ENCODE results near the gene RIBC1.
"Not testable (repeated sequence)": the region's sequence is repeated elsewhere in the genome, so short reads cannot be mapped to it uniquely, and the experiment has no call there.

The RIBC1 gene

GRCh38 chrX:53412446-53412845 lies 10.2 kb upstream of the RIBC1 start:
- TF ChIP-seq JUND (IDR thresholded peaks at IDR 0.05; ENCODE audit: low read depth), result no peak
- no peak for DNase-seq (ENCODE audit: low read depth in 1 of 2, low spot score in 1 of 2)

GRCh38 chrX:53420351-53420750 lies 2.3 kb upstream of the RIBC1 start:
- DNase-seq (ENCODE audit: low read depth in 1 of 2, low spot score in 1 of 2); in situ Hi-C loops (cut with HindIII; ENCODE audit: low pct_unique_long_range_greater_than_20kb, low sequenced_read_pairs): not testable (repeated sequence)

More at GRCh38 chrX:53412446-53412845, 10.2 kb upstream of the RIBC1 start:
- in situ Hi-C loops (cut with HindIII; ENCODE audit: low pct_unique_long_range_greater_than_20kb, low sequenced_read_pairs), result no loop called here

GRCh38 chrX:53421125-53421524 lies 1.5 kb upstream of the RIBC1 start:
- TF ChIP-seq JUND (IDR thresholded peaks at IDR 0.05; ENCODE audit: low read depth), result no peak
- in situ Hi-C loops (cut with HindIII; ENCODE audit: low pct_unique_long_range_greater_than_20kb, low sequenced_read_pairs), result no loop called here
- DNase-seq (ENCODE audit: low read depth in 1 of 2, low spot score in 1 of 2), result no peak

- no peak for TF ChIP-seq JUND (IDR thresholded peaks at IDR 0.05; ENCODE audit: low read depth)
- in situ Hi-C loops (cut with HindIII; ENCODE audit: low pct_unique_long_range_greater_than_20kb, low sequenced_read_pairs), result no loop called here
- DNase-seq (ENCODE audit: low read depth in 1 of 2, low spot score in 1 of 2), result peak in 1 of 2 experiments; percentile 9
These were observed 944 bp upstream of the RIBC1 start for GRCh38 chrX:53421772-53422085.

GRCh38 chrX:53422086-53422860 lies 400 bp upstream of the RIBC1 start, which contains the start of gene SMC1A:
TSS of gene SMC1A (minus strand) at chrX:53422654. CDS start at chrX:53422600, 54 bp downstream.
- in situ Hi-C loops (cut with HindIII; ENCODE audit: low pct_unique_long_range_greater_than_20kb, low sequenced_read_pairs), result no loop called here
- DNase-seq (ENCODE audit: low read depth in 1 of 2, low spot score in 1 of 2), result peak; percentile 90 to 98
- TF ChIP-seq JUND (IDR thresholded peaks at IDR 0.05; ENCODE audit: low read depth), result 0 out of 2 replicates have a peak, but pooled peaks have one; percentile 16

- no peak for DNase-seq (ENCODE audit: low read depth in 1 of 2, low spot score in 1 of 2)
- TF ChIP-seq JUND (IDR thresholded peaks at IDR 0.05; ENCODE audit: low read depth), result no peak
- in situ Hi-C loops (cut with HindIII; ENCODE audit: low pct_unique_long_range_greater_than_20kb, low sequenced_read_pairs), result no loop called here
These were observed 7.1 kb downstream of the RIBC1 start for GRCh38 chrX:53429755-53430154.

GRCh38 chrX:53430231-53430630 lies 7.6 kb downstream of the RIBC1 start:
- in situ Hi-C loops (cut with HindIII; ENCODE audit: low pct_unique_long_range_greater_than_20kb, low sequenced_read_pairs), result no loop called here
- no peak for TF ChIP-seq JUND (IDR thresholded peaks at IDR 0.05; ENCODE audit: low read depth)
- DNase-seq (ENCODE audit: low read depth in 1 of 2, low spot score in 1 of 2), result no peak

GRCh38 chrX:53433651-53434639 lies 11.3 kb downstream of the RIBC1 start, which contains the start of gene HSD17B10:
TSS of gene HSD17B10 (minus strand) at chrX:53434370. CDS start at chrX:53434345, 25 bp downstream.
- DNase-seq (ENCODE audit: low read depth in 1 of 2, low spot score in 1 of 2), result peak; percentile 73 to 93
- no peak for TF ChIP-seq JUND (IDR thresholded peaks at IDR 0.05; ENCODE audit: low read depth)
- in situ Hi-C loops (cut with HindIII; ENCODE audit: low pct_unique_long_range_greater_than_20kb, low sequenced_read_pairs), result no loop called here

GRCh38 chrX:53435997-53436396 lies 13.3 kb downstream of the RIBC1 start:
- peak; percentile 38 to 84 for DNase-seq (ENCODE audit: low read depth in 1 of 2, low spot score in 1 of 2)
- in situ Hi-C loops (cut with HindIII; ENCODE audit: low pct_unique_long_range_greater_than_20kb, low sequenced_read_pairs), result no loop called here
- no peak for TF ChIP-seq JUND (IDR thresholded peaks at IDR 0.05; ENCODE audit: low read depth)

- in situ Hi-C loops (cut with HindIII; ENCODE audit: low pct_unique_long_range_greater_than_20kb, low sequenced_read_pairs), result no loop called here
- no peak for TF ChIP-seq JUND (IDR thresholded peaks at IDR 0.05; ENCODE audit: low read depth)
- DNase-seq (ENCODE audit: low read depth in 1 of 2, low spot score in 1 of 2), result no peak
These were observed 14.5 kb downstream of the RIBC1 start for GRCh38 chrX:53437206-53437605.

GRCh38 chrX:53438174-53438831 lies 15.6 kb downstream of the RIBC1 start:
- TF ChIP-seq JUND (IDR thresholded peaks at IDR 0.05; ENCODE audit: low read depth), result no peak
- DNase-seq (ENCODE audit: low read depth in 1 of 2, low spot score in 1 of 2), result no peak
- in situ Hi-C loops (cut with HindIII; ENCODE audit: low pct_unique_long_range_greater_than_20kb, low sequenced_read_pairs), result no loop called here

GRCh38 chrX:53438832-53439230 lies 16.2 kb downstream of the RIBC1 start:
- in situ Hi-C loops (cut with HindIII; ENCODE audit: low pct_unique_long_range_greater_than_20kb, low sequenced_read_pairs), result no loop called here
- no peak for TF ChIP-seq JUND (IDR thresholded peaks at IDR 0.05; ENCODE audit: low read depth)
- no peak for DNase-seq (ENCODE audit: low read depth in 1 of 2, low spot score in 1 of 2)
